HCT116 (cell line): ENCODE data around the gene GRM4. TPM values are rescaled to one million over a fixed set of nuclear protein-coding genes. Genes with fewer than 3 reads are reported as not detected.

Source experiments
- ATAC-seq: fragments of 200-7000 bp; cut with Tn5 transposase; 2 replicates; pipeline ENCODE4 v1.9.1; 2020; ENCODE audit warnings: mild to moderate bottlenecking, moderate library complexity
- BruUV-seq: library from RNA; stranded (reverse); fragments of 400-500 nt; replicated peaks from 2 replicates; lab custom pipeline; 2021; lab: Mats Ljungman, UMichigan
- CTCF ChIA-PET: fragments of 300-600 bp; sonication (Branson Sonifier 250); formaldehyde crosslinking; loops from one replicate; lab custom pipeline; 2021; ENCODE audit warnings: antibody characterized with exemption; lab: Charles Lee
- POLR2A ChIA-PET: fragments of 300-600, 350-600 bp; sonication (Branson Sonifier 250); formaldehyde crosslinking; loops from one replicate; lab custom pipeline; 2021; ENCODE audit warnings: antibody characterized with exemption; lab: Charles Lee
- RAD21 ChIA-PET, 2 experiments: fragments of 300-600 bp; sonication (Branson Sonifier 250); formaldehyde crosslinking; loops; one replicate each; lab custom pipeline; 2023; ENCODE audit warnings: low total read pairs in 2 of 2; ENCODE audit not compliant: uncharacterized antibody in 2 of 2, unreplicated experiment in 2 of 2, low non-redundant PET in 1 of 2; lab: Charles Lee
- DNase-seq: peaks from one replicate; pipeline ENCODE4 v3.0.0-alpha.2; 2010; ENCODE audit warnings: low read depth, low spot score
- H2AFZ ChIP-seq: fragments of 200-600 bp; shearing (Covaris generic), sonication (generic); 2 replicates; pipeline ENCODE4 v1.6.1; 2017; ENCODE audit warnings: low read depth, mixed run types, mixed read lengths, antibody characterized with exemption, low read length; ENCODE audit not compliant: poor library complexity, severe bottlenecking
- H3K27ac ChIP-seq: 2 replicates; pipeline ENCODE4 v1.5.1; 2012; ENCODE audit warnings: low read depth, low read length
- H3K27me3 ChIP-seq: fragments of 200-600 bp; sonication (generic); 2 replicates; pipeline ENCODE4 v1.6.1; 2016; ENCODE audit warnings: mixed run types, low read length, mixed read lengths; ENCODE audit not compliant: insufficient read depth
- H3K36me3 ChIP-seq, 2 experiments: fragments of 200-500 bp in 1 of 2; fragments of 200-600 bp in 1 of 2; sonication (Bioruptor generic) in 1 of 2; sonication (generic) in 1 of 2; 2 replicates each; pipeline versions ENCODE4 v1.5.1 to v1.6.1; 2014 to 2016; ENCODE audit warnings: low read length in 2 of 2, inconsistent platforms in 1 of 2, mixed read lengths in 1 of 2, mixed run types in 1 of 2; ENCODE audit not compliant: insufficient read depth in 2 of 2, control insufficient read depth in 1 of 2
- H3K4me1 ChIP-seq, 2 experiments: fragments of 200-600 bp in 1 of 2; sonication (generic) in 1 of 2; 2 replicates each; pipeline versions ENCODE4 v1.5.1 to v1.6.1; 2012 to 2017; ENCODE audit warnings: low read length in 2 of 2, inconsistent platforms in 1 of 2, mild to moderate bottlenecking in 1 of 2, mixed read lengths in 1 of 2, mixed run types in 1 of 2, moderate library complexity in 1 of 2; ENCODE audit not compliant: insufficient read depth in 2 of 2, control insufficient read depth in 1 of 2
- H3K4me2 ChIP-seq: fragments of 200-600 bp; sonication (generic); 2 replicates; pipeline ENCODE4 v1.6.1; 2017; ENCODE audit warnings: mixed run types, low read length, mixed read lengths
- H3K4me3 ChIP-seq, 2 experiments: fragments of 200-600 bp in 1 of 2; sonication (generic) in 1 of 2; replicated peaks in 1 of 2; 2 replicates each; pipeline ENCODE4 v1.5.1; 2011 to 2016; ENCODE audit warnings: low read length in 2 of 2, control low read depth in 1 of 2, low read depth in 1 of 2, mild to moderate bottlenecking in 1 of 2, mixed read lengths in 1 of 2, mixed run types in 1 of 2
- H3K79me2 ChIP-seq: fragments of 200-600 bp; sonication (generic); 2 replicates; pipeline ENCODE4 v1.6.1; 2017; ENCODE audit warnings: mild to moderate bottlenecking, mixed run types, low read length, moderate library complexity, mixed read lengths; ENCODE audit not compliant: insufficient read depth
- H3K9ac ChIP-seq: fragments of 200-600 bp; sonication (generic); 2 replicates; pipeline ENCODE4 v1.6.1; 2016; ENCODE audit warnings: low read length, mixed read lengths
- H3K9me2 ChIP-seq: fragments of 200-600 bp; sonication (generic), shearing (Covaris generic); 2 replicates; pipeline ENCODE4 v1.6.1; 2017; ENCODE audit warnings: mixed run types, mild to moderate bottlenecking, moderate library complexity; ENCODE audit not compliant: insufficient read depth
- H3K9me3 ChIP-seq, 2 experiments: fragments of 200-500 bp in 1 of 2; fragments of 200-600 bp in 1 of 2; sonication (Bioruptor generic) in 1 of 2; sonication (generic) in 1 of 2; 2 replicates each; pipeline ENCODE4 v1.6.1; 2014 to 2017; ENCODE audit warnings: low read length in 2 of 2, mixed read lengths in 2 of 2, inconsistent platforms in 1 of 2, low read depth in 1 of 2, mild to moderate bottlenecking in 1 of 2, mixed run types in 1 of 2, moderate library complexity in 1 of 2; ENCODE audit not compliant: control insufficient read depth in 1 of 2, insufficient read depth in 1 of 2
- H4K20me1 ChIP-seq: fragments of 200-600 bp; sonication (generic), shearing (Covaris generic); 2 replicates; pipeline ENCODE4 v1.6.1; 2017; ENCODE audit warnings: mixed run types, mild to moderate bottlenecking, moderate library complexity; ENCODE audit not compliant: insufficient read depth
- ATF3 ChIP-seq: IDR thresholded peaks from 2 replicates; pipeline ENCODE4 v1.6.1; 2012
- CBX3 ChIP-seq: IDR thresholded peaks from 2 replicates; pipeline ENCODE4 v1.6.1; 2012; ENCODE audit warnings: low read depth
- CTCF ChIP-seq, 3 experiments: fragments of 200-600 bp in 1 of 3; sonication (generic) in 1 of 3; IDR thresholded peaks in 2 of 3; conservative IDR thresholded peaks in 1 of 3; 2 replicates each; pipeline ENCODE4 v1.5.1; 2012 to 2017; ENCODE audit warnings: low read depth in 2 of 3, low read length in 2 of 3, antibody characterized with exemption in 1 of 3, borderline replicate concordance in 1 of 3, control low read depth in 1 of 3, mild to moderate bottlenecking in 1 of 3, mixed read lengths in 1 of 3, mixed run types in 1 of 3, moderate library complexity in 1 of 3; ENCODE audit not compliant: insufficient read depth in 1 of 3
- EGR1 ChIP-seq: IDR thresholded peaks from 2 replicates; pipeline ENCODE4 v1.6.1; 2012; ENCODE audit warnings: low read depth
- MAX ChIP-seq: IDR thresholded peaks from 2 replicates; pipeline ENCODE4 v1.6.1; 2012
- POLR2AphosphoS5 ChIP-seq: IDR thresholded peaks from 2 replicates; pipeline ENCODE4 v1.6.1; 2011; ENCODE audit warnings: mild to moderate bottlenecking, low read depth, low read length, moderate library complexity
- RAD21 ChIP-seq: IDR thresholded peaks from 2 replicates; pipeline ENCODE4 v1.6.1; 2012; ENCODE audit warnings: low read depth, mild to moderate bottlenecking
- REST ChIP-seq: IDR thresholded peaks from 2 replicates; pipeline ENCODE4 v1.6.1; 2012; ENCODE audit warnings: low read depth
- intact Hi-C: fragments of 100-400 bp; cut with micrococcal nuclease; formaldehyde crosslinking; loops from 2 replicates; pipeline ENCODE4 v1.10.0; 2022
- total RNA-seq: library from RNA; stranded (reverse); gene quantifications from one replicate; pipeline ENCODE4 v1.2.1, GENCODE V29; 2021; ENCODE audit not compliant: unreplicated experiment

Gene GRM4
- total RNA-seq, 1 experiment from 2014 or later, result 2.6 TPM

- no peak for TF ChIP-seq REST
- no peak for TF ChIP-seq ATF3
- TF ChIP-seq, all 23 proteins: peak for 3
Measured at GRCh38 chr6:34056305-34057108, 89.4 kb downstream of the GRM4 start (continued).

GRCh38 chr6:34055223-34055933, 90.5 kb downstream of the GRM4 start:
- no peak for TF ChIP-seq EGR1
- TF ChIP-seq RAD21, result peak; percentile 61
- no peak for TF ChIP-seq POLR2AphosphoS5
- no peak for TF ChIP-seq CBX3
- TF ChIP-seq MAX, result no peak
- TF ChIP-seq CTCF (IDR thresholded peaks at IDR 0.05 in 2 of 3, conservative IDR thresholded peaks at IDR 0.05 in 1 of 3; ENCODE audit: borderline replicate concordance in 1 of 3, insufficient read depth in 1 of 3, low read depth in 2 of 3, low read length in 2 of 3), result peak; percentile 61 to 93 (median 91)
- no peaks in the 10 kb centered on the region for H3K27me3 ChIP-seq
- peaks cover 8 to 21% of the 10 kb centered on the region in 2 experiments; a peak in 3 of 4 replicates for H3K4me1 ChIP-seq
- CTCF ChIA-PET, result interaction anchor here (0.6 to 2.5 kb wide), 28 partner anchors 9 to 404 kb away, joined by 3 to 54 read pairs (median 4); partner anchors contain the start of genes GRM4, LEMD2 and UQCC2
- no peak overlapping the region for H3K27ac ChIP-seq
- no peak overlapping the region for H3K9ac ChIP-seq
- POLR2A ChIA-PET, result interaction anchor here (0.5 to 1.1 kb wide), 2 partner anchors 99 to 227 kb away, joined by 4 to 5 read pairs; no protein-coding TSS in a partner anchor
- H3K9me2 ChIP-seq, result no peaks in the 10 kb centered on the region
- no peaks in the 10 kb centered on the region for H4K20me1 ChIP-seq
- BruUV-seq, result no TSS peak
- no peak overlapping the region for H2AFZ ChIP-seq
- H3K4me3 ChIP-seq, result no peak overlapping the region
- peak; percentile 55 for DNase-seq
- no peaks in the 10 kb centered on the region for H3K9me3 ChIP-seq
- H3K36me3 ChIP-seq, result no peaks in the 10 kb centered on the region
- intact Hi-C loops, result loop anchor here (1.0 kb wide), 1 partner anchor 99 kb away; no protein-coding TSS in a partner anchor
- peak overlapping the region; percentile 66 for H3K4me2 ChIP-seq
- RAD21 ChIA-PET, result interaction anchor here (0.6 to 1.1 kb wide), 8 partner anchors 35 to 284 kb away, joined by 3 to 9 read pairs (median 3); no protein-coding TSS in a partner anchor
- H3K79me2 ChIP-seq, result no peaks in the 10 kb centered on the region
- peak; percentile 77 for ATAC-seq
